Cardiac septum (tissue), 1 donor: Measurements from ENCODE around the gene ADSS1. TPM values are rescaled to one million over a fixed set of nuclear protein-coding genes. Genes with fewer than 3 reads are reported as not detected.

Source experiments
- DNase-seq: peaks from one replicate; pipeline ENCODE4 v3.0.0-alpha.2; 2020; ENCODE audit warnings: low spot score
- intact Hi-C: fragments of 100-400 bp; cut with DNase I; formaldehyde crosslinking; loops from one replicate; pipeline ENCODE4 v1.14.0; 2022
- total RNA-seq: library from RNA; stranded (reverse); fragmentation: NEBNext Ultra II Directional; extraction: Animal tissue kit (Norgen Biotek cat#: 25700); gene quantifications from one replicate; pipeline ENCODE4 v1.2.1, GENCODE V29; 2021
- donor health status: DM: no; HTN: no; CAD: no.

The ADSS1 gene
- total RNA-seq, 1 donor from 2014 or later: 114 TPM

- intact Hi-C loops: no loop called here
Observed at GRCh38 chr14:104686624-104687517, 37.2 kb upstream of the ADSS1 start.

GRCh38 chr14:104687601-104688504, 36.2 kb upstream of the ADSS1 start:
- intact Hi-C loops: no loop called here
- peak; percentile 89 for DNase-seq

More at GRCh38 chr14:104686624-104687517, 37.2 kb upstream of the ADSS1 start:
- no peak for DNase-seq

- DNase-seq: no peak
- intact Hi-C loops: no loop called here
Observed at GRCh38 chr14:104688505-104689108, 35.4 kb upstream of the ADSS1 start.

GRCh38 chr14:104689109-104689880, 34.7 kb upstream of the ADSS1 start, which contains the start of gene INF2:
INF2 (plus strand) TSS chr14:104689618; CDS start chr14:104701366, 11,748 bp downstream.
- no peak for DNase-seq
- intact Hi-C loops: no loop called here

GRCh38 chr14:104689881-104690711, 33.9 kb upstream of the ADSS1 start:
- DNase-seq: no peak
- intact Hi-C loops: no loop called here

GRCh38 chr14:104690861-104691455, 33.1 kb upstream of the ADSS1 start:
- DNase-seq: no peak
- intact Hi-C loops: no loop called here

- intact Hi-C loops: no loop called here
- no peak for DNase-seq
Observed at GRCh38 chr14:104691546-104692260, 32.3 kb upstream of the ADSS1 start.

- DNase-seq: no peak
Observed at GRCh38 chr14:104692261-104692938, 31.6 kb upstream of the ADSS1 start.

GRCh38 chr14:104692939-104693315, 31.1 kb upstream of the ADSS1 start:
- intact Hi-C loops: no loop called here
- no peak for DNase-seq

More at GRCh38 chr14:104692261-104692938, 31.6 kb upstream of the ADSS1 start:
- intact Hi-C loops: no loop called here

- intact Hi-C loops: no loop called here
- DNase-seq: no peak
Observed at GRCh38 chr14:104693482-104694431, 30.3 kb upstream of the ADSS1 start.

GRCh38 chr14:104694475-104694950, 29.5 kb upstream of the ADSS1 start:
- intact Hi-C loops: no loop called here
- no peak for DNase-seq

GRCh38 chr14:104694991-104695659, 28.9 kb upstream of the ADSS1 start:
- intact Hi-C loops: loop anchor here (5.0 kb wide), 1 partner anchor 38 kb away; no protein-coding TSS in a partner anchor
- no peak for DNase-seq

GRCh38 chr14:104695660-104696000, 28.4 kb upstream of the ADSS1 start:
- intact Hi-C loops: loop anchor here (5.0 kb wide), 1 partner anchor 38 kb away; no protein-coding TSS in a partner anchor
- no peak for DNase-seq

- DNase-seq: no peak
- intact Hi-C loops: loop anchor here (5.0 kb wide), 1 partner anchor 39 kb away; no protein-coding TSS in a partner anchor
Observed at GRCh38 chr14:104696671-104697316, 27.2 kb upstream of the ADSS1 start.
